Brain microvascular endothelial cell (primary cell): ENCODE results near the gene DCLRE1A.

Experiments
- DNase-seq: peaks from one replicate; pipeline ENCODE4 v3.0.0-alpha.2; 2020
- H3K27ac ChIP-seq: fragments of 250-450 bp; sonication (Bioruptor Pico); 2 replicates; pipeline ENCODE4 v1.5.1; 2020; ENCODE audit warnings: mild to moderate bottlenecking, moderate library complexity
- H3K27me3 ChIP-seq: fragments of 250-450 bp; sonication (Bioruptor Pico); replicated peaks from 2 replicates; pipeline ENCODE4 v1.5.1; 2020; ENCODE audit warnings: mild to moderate bottlenecking
- H3K36me3 ChIP-seq: fragments of 250-450 bp; sonication (Bioruptor Pico); replicated peaks from 2 replicates; pipeline ENCODE4 v1.5.1; 2020; ENCODE audit warnings: mild to moderate bottlenecking
- H3K4me3 ChIP-seq: 2 replicates; pipeline ENCODE4 v1.5.1; 2011; ENCODE audit warnings: low read depth, mild to moderate bottlenecking, control low read depth, low read length, moderate library complexity
- in situ Hi-C: cut with HindIII; loops from 2 replicates; pipeline ENCODE4 v1.10.0; 2017; ENCODE audit warnings: low sequenced_read_pairs, low pct_ligation_motif_present
- TF ChIP-seq, protein P1 (sequence below): IDR thresholded peaks from 2 replicates; pipeline ENCODE4 v1.5.1; 2011; ENCODE audit warnings: low read depth, mild to moderate bottlenecking, moderate library complexity, low read length, control low read depth, inconsistent platforms; ENCODE audit errors: missing control alignments

DCLRE1A gene

GRCh38 chr10:113854013-113854760 is at the start of gene DCLRE1A, which contains the start of gene NHLRC2:
TSS of gene DCLRE1A (minus strand) at chr10:113854082. CDS start at chr10:113853182, 900 bp downstream.
TSS of gene NHLRC2 (plus strand) at chr10:113854661. CDS start at chr10:113854873, 212 bp downstream.
- Histone ChIP-seq H3K27ac (peak within 1 kb of the TSS; percentile 76), H3K27me3 (no peaks in the 10 kb centered on the region), H3K36me3 (no peaks in the 10 kb centered on the region), H3K4me3 (peak within 1 kb of the TSS; percentile 83)
- in situ Hi-C loops: no loop called here
- TF ChIP-seq, protein P1, sequence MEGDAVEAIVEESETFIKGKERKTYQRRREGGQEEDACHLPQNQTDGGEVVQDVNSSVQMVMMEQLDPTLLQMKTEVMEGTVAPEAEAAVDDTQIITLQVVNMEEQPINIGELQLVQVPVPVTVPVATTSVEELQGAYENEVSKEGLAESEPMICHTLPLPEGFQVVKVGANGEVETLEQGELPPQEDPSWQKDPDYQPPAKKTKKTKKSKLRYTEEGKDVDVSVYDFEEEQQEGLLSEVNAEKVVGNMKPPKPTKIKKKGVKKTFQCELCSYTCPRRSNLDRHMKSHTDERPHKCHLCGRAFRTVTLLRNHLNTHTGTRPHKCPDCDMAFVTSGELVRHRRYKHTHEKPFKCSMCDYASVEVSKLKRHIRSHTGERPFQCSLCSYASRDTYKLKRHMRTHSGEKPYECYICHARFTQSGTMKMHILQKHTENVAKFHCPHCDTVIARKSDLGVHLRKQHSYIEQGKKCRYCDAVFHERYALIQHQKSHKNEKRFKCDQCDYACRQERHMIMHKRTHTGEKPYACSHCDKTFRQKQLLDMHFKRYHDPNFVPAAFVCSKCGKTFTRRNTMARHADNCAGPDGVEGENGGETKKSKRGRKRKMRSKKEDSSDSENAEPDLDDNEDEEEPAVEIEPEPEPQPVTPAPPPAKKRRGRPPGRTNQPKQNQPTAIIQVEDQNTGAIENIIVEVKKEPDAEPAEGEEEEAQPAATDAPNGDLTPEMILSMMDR: no peak
- peak; percentile 73 for DNase-seq

DNA sequence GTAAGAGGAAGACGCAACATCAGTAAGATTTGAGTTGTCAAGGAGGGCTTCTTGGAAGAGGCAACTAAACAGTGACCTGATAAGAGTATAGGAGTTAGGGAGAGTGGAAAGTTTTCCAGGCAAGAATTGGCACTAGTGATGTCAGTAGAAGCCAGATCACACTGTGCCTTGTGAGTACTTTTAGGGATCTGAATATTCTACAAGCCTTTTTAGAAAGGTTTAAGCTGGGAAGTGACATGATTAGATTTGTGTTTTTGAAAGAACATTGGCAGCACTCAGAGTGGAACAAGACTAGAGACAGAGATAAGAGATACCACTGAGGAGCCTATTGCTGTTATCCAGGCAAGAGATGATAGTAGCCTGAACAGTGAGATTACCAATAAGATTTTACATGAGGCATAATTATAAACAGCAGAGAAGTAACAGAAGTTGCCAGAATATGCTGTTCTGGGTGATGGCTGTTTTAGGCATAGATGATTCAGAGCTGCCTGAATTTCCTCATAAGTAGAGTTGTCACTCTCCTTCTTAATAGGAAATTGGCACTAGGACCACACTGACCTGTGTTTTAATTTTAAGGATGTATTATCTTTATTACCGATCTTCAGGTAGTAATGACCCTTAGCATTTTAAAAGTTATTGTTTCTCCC is 46.2 kb upstream of the DCLRE1A start:
- no peak for DNase-seq
- in situ Hi-C loops: no loop called here
- TF ChIP-seq, protein P1: no peak
- Histone ChIP-seq H3K27me3 (no peaks in the 10 kb centered on the region), H3K27ac (no peak overlapping the region), H3K36me3 (peaks cover 7% of the 10 kb centered on the region), H3K4me3 (no peak overlapping the region)

DNA sequence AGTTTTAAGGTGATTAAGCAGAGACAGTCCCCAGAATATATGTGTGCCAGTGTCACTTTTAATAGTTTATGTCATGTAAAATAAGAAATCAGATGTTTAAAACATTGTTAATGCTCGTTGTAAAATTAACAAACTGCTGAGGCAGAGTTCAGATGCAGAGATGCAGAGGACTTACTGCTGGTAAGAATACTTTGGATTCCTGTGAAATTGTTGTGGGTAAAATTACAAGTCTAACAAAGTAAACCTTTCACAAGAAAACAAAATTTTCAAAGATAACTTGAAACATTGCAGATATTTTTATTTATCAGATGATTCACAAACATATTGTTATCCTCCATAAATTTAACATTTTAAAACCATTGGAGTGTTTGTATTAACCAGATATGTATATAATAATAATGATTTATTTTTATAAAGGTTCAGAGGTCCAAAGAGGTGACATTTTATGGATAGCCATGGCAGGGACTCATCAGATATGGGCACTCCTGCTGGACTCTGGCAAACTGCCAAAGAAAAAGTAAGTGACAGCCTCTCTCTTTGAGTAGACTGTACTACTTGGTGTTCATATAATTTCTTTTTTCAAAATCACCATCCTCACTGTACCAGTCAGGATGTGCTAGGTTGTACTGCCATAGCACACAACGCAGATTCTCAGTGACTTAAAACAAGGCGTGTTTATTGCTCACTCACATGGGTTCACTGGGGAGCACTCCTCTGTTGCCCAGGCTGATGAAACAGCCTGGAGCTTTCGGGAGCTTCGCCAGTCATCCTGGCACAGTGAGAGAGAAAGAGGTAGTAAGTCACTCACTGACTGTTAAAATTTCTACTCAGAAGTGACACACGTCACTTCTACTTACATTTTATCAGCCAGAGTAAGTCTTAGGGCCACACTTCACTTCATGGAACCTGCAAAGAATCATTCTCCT is 44.1 kb upstream of the DCLRE1A start:
- Histone ChIP-seq H3K36me3 (peaks cover 7% of the 10 kb centered on the region), H3K4me3 (no peak overlapping the region), H3K27ac (no peak overlapping the region), H3K27me3 (no peaks in the 10 kb centered on the region)
- TF ChIP-seq, protein P1: no peak
- in situ Hi-C loops: no loop called here
- peak; percentile 29 for DNase-seq

DNA sequence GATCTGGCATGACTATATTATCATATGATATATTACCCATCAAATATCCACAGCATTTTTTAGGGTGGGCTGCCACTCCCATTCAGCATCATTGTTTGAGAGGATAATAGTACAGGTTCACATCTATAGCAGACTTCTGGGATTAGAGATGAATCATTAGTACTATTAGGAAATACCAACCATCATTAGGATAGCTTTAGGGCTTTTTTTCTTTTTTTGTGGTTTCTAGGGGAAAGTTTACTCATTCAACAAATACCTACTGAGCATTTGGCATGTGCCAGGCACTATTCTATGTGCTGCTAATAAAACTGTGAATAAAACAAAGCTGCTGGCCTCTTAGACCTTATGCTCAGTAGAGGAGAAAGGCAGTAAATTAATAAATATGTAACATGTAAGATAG is 41.1 kb upstream of the DCLRE1A start:
- in situ Hi-C loops: no loop called here
- DNase-seq: no peak
- Histone ChIP-seq H3K4me3 (no peak overlapping the region), H3K27me3 (no peaks in the 10 kb centered on the region), H3K27ac (no peak overlapping the region), H3K36me3 (no peaks in the 10 kb centered on the region)
- TF ChIP-seq, protein P1: no peak

- in situ Hi-C loops: no loop called here
- Histone ChIP-seq H3K27me3 (no peaks in the 10 kb centered on the region), H3K4me3 (no peak overlapping the region), H3K27ac (no peak overlapping the region), H3K36me3 (no peaks in the 10 kb centered on the region)
- no peak for DNase-seq
- TF ChIP-seq, protein P1: no peak
Observed at GRCh38 chr10:113894581-113894980, 40.7 kb upstream of the DCLRE1A start.
